Stomach (tissue), 4 donors: ENCODE results near the gene TRAF6.

Experiments
- POLR2A ChIP-seq, 4 donors: fragments of 450-650 bp; IDR thresholded peaks; one replicate each; pipeline ENCODE4 v1.6.1; 2016; ENCODE audit warnings: antibody characterized with exemption in 4 of 4, control low read depth in 2 of 4, mild to moderate bottlenecking in 1 of 4, moderate library complexity in 1 of 4
- POLR2AphosphoS5 ChIP-seq, 3 donors: sonication (generic); formaldehyde crosslinking; IDR thresholded peaks; one replicate each; pipeline ENCODE4 v1.6.1; 2016; ENCODE audit warnings: antibody characterized with exemption in 3 of 3
- TF ChIP-seq, protein P1 (sequence below), 7 experiments: fragments of 450-650 bp in 4 of 7; fragments of 200-600 bp in 3 of 7; sonication (generic) in 3 of 7; IDR thresholded peaks; one replicate each; pipeline ENCODE4 v1.5.1; 2016 to 2019; ENCODE audit warnings: antibody characterized with exemption in 7 of 7, control low read depth in 2 of 7, mild to moderate bottlenecking in 1 of 7

DNA sequence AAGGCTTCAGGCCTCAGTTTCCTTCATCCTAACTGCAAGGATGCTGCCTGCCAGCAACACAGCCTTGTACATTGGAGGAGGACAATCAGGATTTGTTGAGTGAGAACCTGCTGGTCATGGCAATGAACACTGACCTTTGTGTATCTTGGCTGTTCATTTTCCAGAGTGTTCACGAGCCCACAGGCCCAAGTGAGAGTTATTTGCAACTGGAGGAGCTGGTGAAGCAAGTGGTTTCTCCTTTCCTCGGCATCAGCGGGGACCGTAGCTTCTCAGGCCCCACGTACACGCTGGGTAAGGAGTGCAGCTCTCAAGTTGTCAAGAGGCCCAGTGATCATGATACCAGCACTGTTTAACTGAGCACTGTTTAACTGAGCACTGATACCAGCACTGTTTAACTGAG is 59.0 kb downstream of the TRAF6 start:
- TF ChIP-seq, protein P1, sequence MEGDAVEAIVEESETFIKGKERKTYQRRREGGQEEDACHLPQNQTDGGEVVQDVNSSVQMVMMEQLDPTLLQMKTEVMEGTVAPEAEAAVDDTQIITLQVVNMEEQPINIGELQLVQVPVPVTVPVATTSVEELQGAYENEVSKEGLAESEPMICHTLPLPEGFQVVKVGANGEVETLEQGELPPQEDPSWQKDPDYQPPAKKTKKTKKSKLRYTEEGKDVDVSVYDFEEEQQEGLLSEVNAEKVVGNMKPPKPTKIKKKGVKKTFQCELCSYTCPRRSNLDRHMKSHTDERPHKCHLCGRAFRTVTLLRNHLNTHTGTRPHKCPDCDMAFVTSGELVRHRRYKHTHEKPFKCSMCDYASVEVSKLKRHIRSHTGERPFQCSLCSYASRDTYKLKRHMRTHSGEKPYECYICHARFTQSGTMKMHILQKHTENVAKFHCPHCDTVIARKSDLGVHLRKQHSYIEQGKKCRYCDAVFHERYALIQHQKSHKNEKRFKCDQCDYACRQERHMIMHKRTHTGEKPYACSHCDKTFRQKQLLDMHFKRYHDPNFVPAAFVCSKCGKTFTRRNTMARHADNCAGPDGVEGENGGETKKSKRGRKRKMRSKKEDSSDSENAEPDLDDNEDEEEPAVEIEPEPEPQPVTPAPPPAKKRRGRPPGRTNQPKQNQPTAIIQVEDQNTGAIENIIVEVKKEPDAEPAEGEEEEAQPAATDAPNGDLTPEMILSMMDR (IDR thresholded peaks at IDR 0.05) = no peak
- TF ChIP-seq POLR2AphosphoS5 (IDR thresholded peaks at IDR 0.05) (no peak), POLR2A (IDR thresholded peaks at IDR 0.05) (no peak)
